Measurements from ENCODE around the gene GPR31. TPM values are rescaled to one million over a fixed set of nuclear protein-coding genes. Genes with fewer than 3 reads are reported as not detected.

The GPR31 gene
- polyA plus RNA-seq, 1 donor, result not detected

- DNase-seq (ENCODE audit: low read depth), result no peak
These were observed 38.9 kb downstream of the GPR31 start for GRCh38 chr6:167118839-167119238.

GRCh38 chr6:167118006-167118405, 39.8 kb downstream of the GPR31 start:
- DNase-seq (ENCODE audit: low read depth), result no peak

- DNase-seq (ENCODE audit: low read depth), result no peak
These were observed 40.9 kb downstream of the GPR31 start for GRCh38 chr6:167116838-167117228.

- peak; percentile 16 for DNase-seq (ENCODE audit: low read depth)
These were observed 41.5 kb downstream of the GPR31 start for GRCh38 chr6:167116109-167116837.

DNA sequence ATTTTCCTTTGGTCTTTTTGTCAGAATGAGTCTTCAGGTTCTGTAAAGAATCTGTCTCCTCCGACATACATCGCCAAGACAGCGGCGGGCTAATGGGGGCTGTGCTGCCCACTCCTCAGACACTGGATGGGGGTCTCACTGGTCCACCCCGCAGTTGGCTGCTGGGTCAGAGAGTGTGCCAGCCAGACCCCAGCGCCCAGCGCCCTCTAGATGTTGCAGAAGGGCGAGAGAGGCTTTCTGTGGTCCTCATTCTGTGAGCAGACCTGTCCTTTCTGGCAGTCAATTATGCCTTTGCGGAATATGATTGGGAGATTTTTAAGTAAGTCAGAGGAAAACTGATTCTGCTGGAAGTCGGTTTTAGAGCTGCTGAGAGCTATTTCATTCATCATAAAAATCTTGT, 42.7 kb downstream of the GPR31 start:
- no peak for DNase-seq (ENCODE audit: low read depth)

DNA sequence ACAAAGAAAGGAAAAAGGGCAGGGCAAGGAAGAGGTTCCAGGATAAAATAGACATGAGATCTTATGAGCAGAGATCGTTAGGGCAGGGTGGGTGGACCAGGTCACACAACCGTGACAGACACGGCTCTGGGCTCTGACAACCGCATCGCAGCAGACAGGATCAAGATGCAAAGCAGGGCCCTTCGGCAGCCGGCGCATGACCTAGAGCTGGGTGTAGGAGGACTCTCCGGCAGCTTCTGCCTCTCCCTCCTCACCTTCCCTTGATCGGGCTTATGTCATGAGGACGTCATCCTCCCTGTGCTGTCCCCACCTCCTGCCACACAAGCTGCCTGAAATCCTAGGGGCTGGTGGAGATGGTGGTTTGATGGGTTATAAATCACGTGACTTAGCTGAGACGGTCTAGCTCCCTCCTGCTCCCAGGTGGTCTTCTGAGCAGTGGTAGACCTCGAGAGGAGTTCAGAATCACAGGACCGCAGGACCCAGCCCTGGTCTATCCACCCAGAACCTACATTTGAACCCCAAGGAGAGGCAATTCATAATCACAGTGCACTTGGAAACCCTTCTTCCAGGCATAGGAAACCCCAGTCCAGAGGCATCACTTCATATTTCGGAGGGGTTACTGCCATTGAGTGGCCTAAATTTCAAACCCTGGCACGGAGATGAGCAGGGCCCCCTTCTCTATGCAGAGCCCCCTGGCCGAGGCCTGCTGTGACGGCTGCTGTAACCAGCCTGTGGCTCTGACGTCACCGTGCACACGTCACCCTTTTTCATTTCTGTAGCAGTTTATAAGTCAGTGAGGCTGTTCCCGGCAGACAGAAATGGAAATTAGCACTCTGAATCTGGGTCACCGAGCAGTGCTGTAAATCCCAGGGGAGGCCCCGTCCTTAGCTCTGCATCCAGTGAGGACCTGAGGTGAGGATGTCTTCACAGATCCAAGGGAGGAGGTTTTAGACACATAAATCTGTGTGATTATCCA, 43.6 kb downstream of the GPR31 start:
- no peak for DNase-seq (ENCODE audit: low read depth)

- DNase-seq (ENCODE audit: low read depth), result no peak
These were observed 44.6 kb downstream of the GPR31 start for GRCh38 chr6:167113047-167113754.

DNA sequence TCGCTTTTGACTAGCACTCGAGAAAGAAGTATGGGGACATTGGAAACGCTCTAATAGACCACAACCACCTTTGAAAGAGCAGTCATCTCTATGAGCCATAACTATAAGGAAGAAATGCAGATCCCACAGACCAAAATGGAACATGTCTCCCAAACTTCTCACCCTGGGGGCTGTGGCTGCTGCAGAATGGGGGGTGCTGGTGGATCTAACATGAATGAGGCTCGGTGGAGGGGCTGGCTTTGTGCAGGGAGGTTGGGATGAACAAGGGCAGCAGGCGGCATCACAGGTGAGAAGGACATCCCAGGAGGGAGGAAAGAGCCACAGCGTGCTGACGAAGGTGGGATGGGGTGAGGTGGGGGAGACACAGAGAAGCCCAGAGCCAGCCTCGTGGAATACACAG, 45.4 kb downstream of the GPR31 start:
- no peak for DNase-seq (ENCODE audit: low read depth)

DNA sequence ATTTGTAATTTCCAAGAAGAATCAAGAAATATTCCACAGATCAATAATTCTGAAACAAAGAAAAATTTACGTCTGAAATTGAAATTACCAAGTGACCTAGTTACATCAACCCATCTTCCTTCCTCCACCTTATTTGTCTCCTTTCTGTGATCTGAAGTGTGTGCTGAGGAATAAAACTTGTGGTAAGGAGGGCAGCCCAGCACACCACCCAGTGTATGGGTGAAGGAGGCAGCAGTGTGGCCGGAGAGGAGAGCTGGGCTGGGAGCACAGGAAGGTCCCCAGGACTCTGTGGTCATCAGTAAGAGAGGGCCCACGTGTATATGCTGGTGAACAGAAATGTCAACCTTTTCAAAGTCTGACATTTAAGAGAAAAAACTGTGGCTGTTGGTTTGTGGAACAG, 46.2 kb downstream of the GPR31 start:
- DNase-seq (ENCODE audit: low read depth), result no peak

GRCh38 chr6:167109651-167110050, 48.1 kb downstream of the GPR31 start:
- no peak for DNase-seq (ENCODE audit: low read depth)

- no peak for DNase-seq (ENCODE audit: low read depth)
These were observed 49.5 kb downstream of the GPR31 start for GRCh38 chr6:167108278-167108677.

- DNase-seq (ENCODE audit: low read depth), result no peak
These were observed 50.0 kb downstream of the GPR31 start for GRCh38 chr6:167107787-167108186.

GRCh38 chr6:167106406-167106805, 51.4 kb downstream of the GPR31 start:
- DNase-seq (ENCODE audit: low read depth), result no peak

Other genes starting within 250 kb of the GPR31 start
- gene RNASET2, start 201.4 kb downstream of the GPR31 start, polyA plus RNA-seq (ENCODE audit: insufficient read length), result 14.3 TPM
- gene CEP43, start 158.6 kb downstream of the GPR31 start, polyA plus RNA-seq (ENCODE audit: insufficient read length), result 16.1 TPM
- gene CCR6, start 34.9 kb downstream of the GPR31 start, polyA plus RNA-seq (ENCODE audit: insufficient read length), result not detected
- not detected for gene UNC93A, start 133.3 kb upstream of the GPR31 start, polyA plus RNA-seq (ENCODE audit: insufficient read length)
- 0.11 TPM for gene TTLL2, start 167.1 kb upstream of the GPR31 start, polyA plus RNA-seq (ENCODE audit: insufficient read length)

Data from forelimb muscle (tissue), 1 donor.